Osteocyte (in vitro differentiated cells): ENCODE results near the gene AP3S2. TPM values are rescaled to one million over a fixed set of nuclear protein-coding genes. Genes with fewer than 3 reads are reported as not detected.

Experiments
- DNase-seq: peaks from one replicate; pipeline ENCODE4 v3.0.0; 2021; ENCODE audit warnings: mixed read lengths; ENCODE audit not compliant: unreplicated experiment; ENCODE audit errors: extremely low spot score
- H3K27ac Mint-ChIP-seq: one replicate; pipeline ENCODE4 v1.8.0; 2021; ENCODE audit warnings: mild to moderate bottlenecking, mixed read lengths; ENCODE audit not compliant: unreplicated experiment
- H3K27me3 Mint-ChIP-seq: one replicate; pipeline ENCODE4 v1.8.0; 2021; ENCODE audit warnings: mixed read lengths; ENCODE audit not compliant: unreplicated experiment
- H3K36me3 Mint-ChIP-seq: one replicate; pipeline ENCODE4 v1.8.0; 2021; ENCODE audit warnings: mixed read lengths; ENCODE audit not compliant: unreplicated experiment
- H3K4me1 Mint-ChIP-seq: one replicate; pipeline ENCODE4 v1.8.0; 2021; ENCODE audit warnings: mixed read lengths; ENCODE audit not compliant: unreplicated experiment
- H3K4me3 Mint-ChIP-seq: one replicate; pipeline ENCODE4 v1.8.0; 2021; ENCODE audit warnings: mild to moderate bottlenecking, moderate library complexity, mixed read lengths; ENCODE audit not compliant: unreplicated experiment
- H3K9me3 Mint-ChIP-seq: one replicate; pipeline ENCODE4 v1.8.0; 2021; ENCODE audit warnings: mixed read lengths; ENCODE audit not compliant: unreplicated experiment
- CTCF ChIP-seq: fragments of 200-600 bp; sonication (generic); IDR thresholded peaks from 2 replicates; pipeline ENCODE4 v1.5.0; 2021; ENCODE audit warnings: antibody characterized with exemption, mild to moderate bottlenecking, moderate library complexity
- total RNA-seq: library from RNA; stranded (reverse); gene quantifications from 2 replicates; pipeline ENCODE4 v1.2.1, GENCODE V29; 2021

The AP3S2 gene
- total RNA-seq, 1 donor from 2014 or later, result 26.9 TPM

GRCh38 chr15:89809093-89809786, 84.6 kb downstream of the AP3S2 start:
- DNase-seq, result no peak
- Mint-ChIP-seq H3K27me3 (no peaks in the 10 kb centered on the region), H3K9me3 (no peaks in the 10 kb centered on the region), H3K4me3 (no peak overlapping the region), H3K4me1 (peaks cover 76% of the 10 kb centered on the region), H3K27ac (peak overlapping the region; percentile 67), H3K36me3 (peaks cover 7% of the 10 kb centered on the region)
- no peak for TF ChIP-seq CTCF

GRCh38 chr15:89808160-89808870, 85.5 kb downstream of the AP3S2 start:
- H3K36me3 Mint-ChIP-seq, result peaks cover 12% of the 10 kb centered on the region
- no peaks in the 10 kb centered on the region for H3K27me3 Mint-ChIP-seq
- H3K9me3 Mint-ChIP-seq, result no peaks in the 10 kb centered on the region
- no peak overlapping the region for H3K4me3 Mint-ChIP-seq
- peak overlapping the region; percentile 67 for H3K27ac Mint-ChIP-seq
- no peak for DNase-seq
- H3K4me1 Mint-ChIP-seq, result peaks cover 77% of the 10 kb centered on the region
- no peak for TF ChIP-seq CTCF

GRCh38 chr15:89807689-89808088, 86.1 kb downstream of the AP3S2 start:
- H3K36me3 Mint-ChIP-seq, result peaks cover 12% of the 10 kb centered on the region
- no peak for TF ChIP-seq CTCF

GRCh38 chr15:89806559-89807550, 86.9 kb downstream of the AP3S2 start:
- TF ChIP-seq CTCF, result no peak
- no peak overlapping the region for H3K4me3 Mint-ChIP-seq
- no peaks in the 10 kb centered on the region for H3K9me3 Mint-ChIP-seq
- no peaks in the 10 kb centered on the region for H3K27me3 Mint-ChIP-seq
- H3K36me3 Mint-ChIP-seq, result peaks cover 17% of the 10 kb centered on the region
- DNase-seq, result no peak
- H3K27ac Mint-ChIP-seq, result no peak overlapping the region
- H3K4me1 Mint-ChIP-seq, result peaks cover 72% of the 10 kb centered on the region

More at GRCh38 chr15:89807689-89808088, 86.1 kb downstream of the AP3S2 start:
- peaks cover 72% of the 10 kb centered on the region for H3K4me1 Mint-ChIP-seq
- H3K4me3 Mint-ChIP-seq, result no peak overlapping the region
- no peak overlapping the region for H3K27ac Mint-ChIP-seq
- H3K9me3 Mint-ChIP-seq, result no peaks in the 10 kb centered on the region
- no peaks in the 10 kb centered on the region for H3K27me3 Mint-ChIP-seq
- DNase-seq, result no peak
